A673 (cell line): ENCODE measurements around the gene GPAT3.

Experiments
- EZH2 ChIP-seq: fragments of 200-600 bp; sonication (generic); IDR thresholded peaks from 2 replicates; pipeline ENCODE4 v1.6.1; 2017; ENCODE audit warnings: borderline replicate concordance, low read depth, mild to moderate bottlenecking, mixed read lengths, antibody characterized with exemption, low read length; ENCODE audit not compliant: poor library complexity, severe bottlenecking
- TF ChIP-seq, protein P1 (sequence below): fragments of 300-800, 200-600 bp; sonication (generic); conservative IDR thresholded peaks from 2 replicates; pipeline ENCODE4 v1.5.1; 2017; ENCODE audit warnings: low read depth, mild to moderate bottlenecking, antibody characterized with exemption, low read length, moderate library complexity, mixed read lengths

DNA sequence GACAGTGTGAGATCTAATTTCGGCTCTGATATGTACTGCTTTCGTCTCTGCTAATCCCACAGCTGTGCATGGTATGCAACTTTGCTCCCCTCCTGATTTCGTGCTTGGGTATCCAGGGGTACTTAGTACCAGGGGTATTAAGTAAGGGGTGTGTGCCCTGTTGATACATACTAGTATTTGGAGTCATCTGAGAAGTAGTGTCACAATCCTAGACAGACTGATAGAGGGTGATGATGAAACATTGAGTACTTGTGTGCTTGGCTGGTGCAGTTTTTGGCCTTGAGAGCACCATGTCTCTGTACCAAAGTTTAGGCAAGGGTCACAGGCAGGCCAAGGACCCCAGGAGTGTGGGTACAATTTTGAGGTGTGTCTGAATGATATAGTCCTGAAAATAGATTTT lies 10.9 kb downstream of the GPAT3 start:
- TF ChIP-seq, protein P1, sequence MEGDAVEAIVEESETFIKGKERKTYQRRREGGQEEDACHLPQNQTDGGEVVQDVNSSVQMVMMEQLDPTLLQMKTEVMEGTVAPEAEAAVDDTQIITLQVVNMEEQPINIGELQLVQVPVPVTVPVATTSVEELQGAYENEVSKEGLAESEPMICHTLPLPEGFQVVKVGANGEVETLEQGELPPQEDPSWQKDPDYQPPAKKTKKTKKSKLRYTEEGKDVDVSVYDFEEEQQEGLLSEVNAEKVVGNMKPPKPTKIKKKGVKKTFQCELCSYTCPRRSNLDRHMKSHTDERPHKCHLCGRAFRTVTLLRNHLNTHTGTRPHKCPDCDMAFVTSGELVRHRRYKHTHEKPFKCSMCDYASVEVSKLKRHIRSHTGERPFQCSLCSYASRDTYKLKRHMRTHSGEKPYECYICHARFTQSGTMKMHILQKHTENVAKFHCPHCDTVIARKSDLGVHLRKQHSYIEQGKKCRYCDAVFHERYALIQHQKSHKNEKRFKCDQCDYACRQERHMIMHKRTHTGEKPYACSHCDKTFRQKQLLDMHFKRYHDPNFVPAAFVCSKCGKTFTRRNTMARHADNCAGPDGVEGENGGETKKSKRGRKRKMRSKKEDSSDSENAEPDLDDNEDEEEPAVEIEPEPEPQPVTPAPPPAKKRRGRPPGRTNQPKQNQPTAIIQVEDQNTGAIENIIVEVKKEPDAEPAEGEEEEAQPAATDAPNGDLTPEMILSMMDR, result no peak
- TF ChIP-seq EZH2, result no peak
